Activated T-cell treated with anti-CD3 and anti-CD28 coated beads for 24 hours (primary cell): ENCODE results near the gene ARSK.

ENCODE experiments used
- DNase-seq: peaks from one replicate; pipeline ENCODE4 v3.0.0-alpha.2; 2020; ENCODE audit warnings: low read depth

ARSK gene

GRCh38 chr5:95554647-95555548, at the start of gene ARSK, which contains the start of gene SKIC3:
TSS of gene ARSK (plus strand) at chr5:95555101. CDS start at chr5:95555279, 178 bp downstream.
TSS of gene SKIC3 (minus strand) at chr5:95554977. CDS start at chr5:95547150, 7,827 bp downstream.
- DNase-seq = peak; percentile 89

GRCh38 chr5:95508550-95508949, 46.4 kb upstream of the ARSK start:
- DNase-seq = no peak

GRCh38 chr5:95511606-95512005, 43.3 kb upstream of the ARSK start:
- DNase-seq = no peak

GRCh38 chr5:95518417-95518816, 36.5 kb upstream of the ARSK start:
- DNase-seq = no peak

- no peak for DNase-seq
These were observed 35.8 kb upstream of the ARSK start for GRCh38 chr5:95519151-95519550.

- DNase-seq = no peak
These were observed 35.2 kb upstream of the ARSK start for GRCh38 chr5:95519681-95520080.

GRCh38 chr5:95520206-95520605, 34.7 kb upstream of the ARSK start:
- DNase-seq = no peak

- no peak for DNase-seq
These were observed 30.5 kb upstream of the ARSK start for GRCh38 chr5:95524423-95524822.

- DNase-seq = no peak
These were observed 28.0 kb upstream of the ARSK start for GRCh38 chr5:95526871-95527270.

- DNase-seq = no peak
These were observed 26.3 kb upstream of the ARSK start for GRCh38 chr5:95528565-95528964.

GRCh38 chr5:95530416-95530815, 24.5 kb upstream of the ARSK start:
- no peak for DNase-seq

GRCh38 chr5:95531491-95531890, 23.4 kb upstream of the ARSK start:
- no peak for DNase-seq

GRCh38 chr5:95532415-95532814, 22.5 kb upstream of the ARSK start:
- DNase-seq = no peak

- DNase-seq = no peak
These were observed 21.8 kb upstream of the ARSK start for GRCh38 chr5:95533106-95533505.

GRCh38 chr5:95533761-95534160, 21.1 kb upstream of the ARSK start:
- no peak for DNase-seq

GRCh38 chr5:95537501-95537900, 17.4 kb upstream of the ARSK start:
- DNase-seq = no peak

- DNase-seq = no peak
These were observed 11.7 kb upstream of the ARSK start for GRCh38 chr5:95543017-95543705.

- DNase-seq = no peak
These were observed 5.9 kb upstream of the ARSK start for GRCh38 chr5:95549030-95549429.

GRCh38 chr5:95554331-95554646, 612 bp upstream of the ARSK start:
- no peak for DNase-seq

- DNase-seq = no peak
These were observed 652 bp downstream of the ARSK start for GRCh38 chr5:95555553-95555952.

- no peak for DNase-seq
These were observed 2.9 kb downstream of the ARSK start for GRCh38 chr5:95557841-95558240.

GRCh38 chr5:95562282-95562681, 7.4 kb downstream of the ARSK start:
- no peak for DNase-seq

- DNase-seq = no peak
These were observed 8.5 kb downstream of the ARSK start for GRCh38 chr5:95563367-95563766.
